Mesenteric fat pad (tissue), 1 donor: ENCODE data around the gene CDK9. TPM values are rescaled to one million over a fixed set of nuclear protein-coding genes. Genes with fewer than 3 reads are reported as not detected.

Experiments
- DNase-seq: peaks from one replicate; pipeline ENCODE4 v3.0.0-alpha.2; 2020; ENCODE audit warnings: low spot score
- total RNA-seq: library from RNA; stranded (reverse); fragmentation: NEBNext Ultra II Directional; extraction: Animal tissue kit (Norgen Biotek cat#: 25700); gene quantifications from one replicate; pipeline ENCODE4 v1.2.1, GENCODE V29; 2021
- donor health status: DM: yes; HTN: yes; CAD: no.

Gene CDK9
- total RNA-seq, 1 donor from 2014 or later, result 105 TPM

DNA sequence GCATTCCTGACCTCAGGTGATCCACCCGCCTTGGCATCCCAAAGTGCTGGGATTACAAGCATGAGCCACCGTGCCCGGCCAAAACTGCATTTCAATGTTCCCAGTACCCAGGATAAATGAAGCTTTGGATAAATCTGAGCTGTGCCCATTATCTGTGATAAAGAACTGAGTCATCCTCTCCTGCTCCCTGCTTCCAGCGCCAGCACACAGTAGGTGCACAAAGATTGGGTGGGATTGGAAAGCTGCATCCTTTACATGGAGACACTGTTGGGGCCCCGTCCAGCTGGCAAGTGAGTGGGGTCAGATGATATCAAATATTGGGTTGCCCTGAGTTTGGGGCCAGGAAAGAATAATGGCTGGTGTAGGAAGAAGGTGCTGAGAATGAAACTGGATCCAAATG lies 24.8 kb upstream of the CDK9 start:
- no peak for DNase-seq

DNA sequence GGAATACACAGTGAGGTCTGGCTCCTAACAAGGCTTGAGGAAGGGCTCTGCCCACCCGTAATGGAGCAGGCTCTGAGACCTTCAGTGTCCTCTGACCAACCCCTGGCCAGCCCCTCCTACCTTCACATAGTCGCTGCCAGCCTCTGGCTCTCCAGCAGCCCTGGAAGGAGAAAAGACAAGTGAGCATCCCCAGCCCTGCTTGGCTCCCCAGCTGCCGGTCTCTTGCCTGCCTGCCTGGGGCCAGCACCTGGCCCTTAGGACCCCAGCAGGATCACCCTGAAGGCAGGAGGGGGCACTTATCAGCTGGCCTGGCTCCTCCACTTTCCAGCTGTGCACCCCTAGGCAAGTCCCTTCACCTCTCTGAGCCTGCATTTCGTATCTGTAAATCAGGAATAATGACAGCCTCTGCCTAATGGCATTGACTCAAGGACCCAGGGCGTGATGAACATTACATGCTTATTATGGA lies 24.3 kb upstream of the CDK9 start:
- no peak for DNase-seq

DNA sequence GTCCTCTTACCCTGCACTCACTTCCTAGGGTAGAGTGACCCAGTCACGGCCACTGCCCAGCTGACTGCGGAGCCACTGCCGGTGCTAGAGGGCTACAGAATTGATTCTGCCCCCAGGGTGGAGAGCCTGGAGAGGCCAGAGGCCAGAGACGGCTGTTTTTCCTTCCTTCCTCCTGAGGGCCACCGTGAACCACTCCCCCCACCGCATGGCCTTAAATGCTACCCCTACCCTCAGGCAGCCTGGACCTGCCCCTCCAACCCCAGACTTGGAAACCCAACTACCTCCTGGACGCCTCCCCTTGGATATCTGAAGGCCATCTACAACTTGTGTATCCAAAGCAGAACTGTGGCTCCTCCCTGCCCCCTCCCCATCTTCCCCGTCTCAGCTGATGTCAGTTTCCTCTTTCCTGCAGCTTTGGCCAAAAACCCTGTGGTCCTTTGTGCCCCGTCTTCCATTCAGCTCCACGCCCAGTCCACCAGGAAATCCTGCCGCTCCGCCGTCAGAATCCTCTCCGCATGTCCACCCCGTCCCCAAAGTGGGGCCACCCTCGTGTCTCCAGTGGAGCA lies 23.6 kb upstream of the CDK9 start:
- no peak for DNase-seq

DNA sequence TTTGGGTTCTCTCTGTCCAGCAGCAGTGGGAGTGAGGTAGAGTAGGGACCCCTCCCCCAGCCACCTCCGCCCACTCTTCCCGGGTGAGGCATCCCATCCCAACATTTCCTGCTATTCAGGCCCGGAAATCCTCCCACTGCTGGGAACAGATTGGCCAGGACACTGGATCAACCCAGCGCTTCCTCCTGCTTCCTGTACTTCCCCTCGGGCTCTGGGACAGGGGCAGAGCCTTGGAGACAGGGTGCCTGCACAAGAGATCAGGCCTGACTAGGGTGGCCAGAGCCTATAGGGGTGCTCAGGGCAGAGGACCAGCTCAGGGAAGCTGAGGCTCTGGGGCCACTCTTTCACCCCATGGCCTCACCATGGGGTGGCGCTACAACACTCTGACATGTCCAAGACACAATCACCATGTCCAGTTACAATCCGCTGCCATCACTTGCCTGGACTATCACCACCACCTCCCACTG lies 21.9 kb upstream of the CDK9 start:
- no peak for DNase-seq

DNA sequence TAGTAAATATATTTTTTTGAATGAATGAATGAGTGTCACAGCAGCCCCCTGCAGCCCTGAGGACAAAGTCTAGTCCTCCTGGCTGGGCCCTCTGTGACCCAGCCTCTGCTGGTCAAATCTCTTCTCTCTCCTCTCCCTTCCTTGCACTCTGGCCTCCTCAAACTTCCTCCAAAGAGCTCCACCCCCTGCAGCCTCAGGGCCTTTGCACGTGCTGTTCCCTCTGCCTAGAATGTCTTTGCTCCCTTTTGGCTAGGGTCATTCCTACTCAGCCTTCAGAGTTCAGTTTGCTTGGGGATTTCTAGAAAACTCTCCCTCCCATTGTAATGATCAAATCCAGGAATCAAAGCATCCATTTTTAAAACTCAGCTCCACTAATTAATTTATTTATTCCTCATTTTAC lies 20.4 kb upstream of the CDK9 start:
- DNase-seq, result no peak

DNA sequence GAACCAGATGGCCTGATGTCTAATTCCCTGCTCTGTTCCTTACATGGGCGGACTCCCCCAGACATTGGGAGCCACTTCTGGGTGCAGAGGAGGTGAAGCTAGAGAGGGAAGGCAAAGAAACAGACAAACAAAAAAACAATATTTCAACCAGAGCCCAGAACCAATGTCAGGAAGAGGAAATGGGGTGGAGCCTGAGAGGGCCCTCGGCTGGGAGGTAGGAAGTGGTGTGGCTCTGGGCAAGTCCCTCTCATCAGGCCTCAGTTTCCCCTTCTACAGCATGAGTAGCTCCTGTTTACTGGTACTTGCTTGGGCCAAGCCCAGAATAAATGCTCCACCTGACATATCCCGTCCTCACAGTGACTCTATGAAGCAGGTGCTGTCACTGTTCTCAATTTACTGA lies 18.4 kb upstream of the CDK9 start:
- no peak for DNase-seq

DNA sequence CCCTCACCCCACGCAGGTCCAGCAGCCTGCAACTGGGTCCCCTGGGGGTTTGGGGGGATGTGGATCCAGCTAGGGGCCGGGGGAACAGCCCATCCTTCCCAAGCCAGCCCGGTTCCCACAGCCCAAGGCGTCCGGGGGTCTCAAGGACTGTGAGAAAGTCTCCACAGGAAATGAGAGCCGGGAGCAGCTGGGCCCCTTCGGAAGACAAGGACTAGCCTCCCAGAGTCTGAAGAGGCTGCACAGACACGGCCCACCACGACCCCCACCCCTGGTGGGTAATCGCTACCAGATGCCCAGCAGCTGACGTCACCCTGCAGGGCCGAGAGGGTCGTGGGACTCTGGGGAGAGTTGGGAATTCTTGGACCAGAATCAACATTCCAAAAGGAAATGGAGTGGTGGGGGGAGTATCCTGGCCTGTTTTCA lies 17.9 kb upstream of the CDK9 start:
- DNase-seq, result no peak

DNA sequence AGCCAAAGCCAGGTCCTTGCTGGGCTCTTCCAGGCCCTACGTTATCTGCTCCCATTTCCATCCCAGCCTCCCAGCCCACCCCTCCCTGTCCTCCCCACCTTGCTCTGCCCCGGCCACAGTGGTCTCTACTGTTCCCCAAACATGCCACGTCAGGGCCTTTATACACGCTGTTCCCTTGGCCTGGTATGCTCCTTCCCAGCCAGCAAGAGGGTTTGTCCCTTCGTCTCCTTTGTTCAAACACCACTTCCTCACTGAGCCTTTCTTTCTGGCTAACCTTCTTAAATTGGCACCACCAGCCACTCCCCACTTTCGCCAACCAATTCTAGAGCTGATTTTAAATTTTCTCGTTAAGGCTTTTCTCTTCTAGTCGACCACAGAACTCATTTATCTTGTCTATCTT lies 17.1 kb upstream of the CDK9 start:
- no peak for DNase-seq

DNA sequence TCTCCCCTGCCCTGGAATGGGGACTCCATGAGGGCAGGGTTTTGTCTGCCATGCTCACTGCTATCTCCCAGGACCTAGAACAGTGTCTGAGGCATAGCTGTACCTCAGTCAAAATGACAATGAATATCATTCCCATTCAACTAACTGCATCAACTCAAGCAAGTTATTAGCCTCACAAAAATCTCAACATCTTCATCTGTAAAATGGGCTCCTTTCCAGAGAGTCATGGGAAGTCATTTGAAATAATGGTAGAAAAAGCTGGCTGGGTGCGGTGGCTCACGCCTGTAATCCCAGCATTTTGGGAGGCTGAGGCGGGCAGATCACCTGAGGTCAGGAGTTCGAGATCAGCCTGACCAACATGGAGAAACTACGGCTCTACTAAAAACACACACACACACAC lies 16.7 kb upstream of the CDK9 start:
- no peak for DNase-seq

DNA sequence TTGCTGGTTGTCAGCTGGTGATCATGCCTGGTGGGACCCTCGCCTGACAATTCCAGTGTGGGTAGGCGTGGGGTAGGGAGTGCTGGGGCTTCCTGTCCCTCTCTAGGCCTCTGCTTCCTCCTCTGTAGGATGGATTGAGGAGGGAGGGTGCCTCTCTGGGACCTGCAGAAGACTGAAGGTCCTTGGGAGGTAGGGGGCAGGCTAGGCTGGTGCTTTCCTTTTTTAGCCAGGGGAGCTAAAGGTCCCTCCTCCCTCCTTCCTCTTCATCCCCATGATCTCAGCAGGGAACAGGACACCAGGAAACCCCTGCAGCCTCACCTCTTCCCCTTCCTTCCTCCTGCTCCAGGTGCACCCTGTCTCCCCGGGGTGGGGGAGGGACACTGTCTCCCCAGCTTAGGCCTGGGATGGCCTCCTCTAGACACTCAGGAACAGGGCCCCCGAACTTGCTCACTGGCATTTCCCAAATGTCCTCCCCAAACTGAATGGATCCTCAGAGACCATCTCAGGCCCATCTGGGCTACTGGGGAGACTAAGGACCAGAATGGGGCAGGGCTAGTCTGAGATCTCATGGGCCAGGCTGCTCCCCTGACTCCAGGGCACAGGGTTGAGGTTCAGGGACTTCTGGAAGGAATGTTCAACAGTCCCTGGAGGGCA lies 15.8 kb upstream of the CDK9 start:
- DNase-seq, result no peak

DNA sequence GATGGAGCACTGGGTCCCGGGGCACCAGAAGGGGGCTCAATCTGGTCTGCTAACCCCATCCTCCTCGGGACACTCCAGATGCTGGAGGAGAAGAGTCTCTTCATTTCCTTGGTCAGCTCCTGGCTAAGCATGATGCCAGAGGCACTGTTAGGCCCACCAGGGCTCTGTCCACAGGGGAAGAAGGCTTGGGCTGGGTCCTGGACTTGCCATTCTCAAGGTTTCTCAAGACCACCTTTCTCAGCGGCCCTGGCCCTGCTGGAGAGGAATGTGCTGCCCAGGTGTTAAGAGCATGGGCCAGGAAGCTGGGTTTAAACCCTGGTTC lies 15.3 kb upstream of the CDK9 start:
- no peak for DNase-seq

DNA sequence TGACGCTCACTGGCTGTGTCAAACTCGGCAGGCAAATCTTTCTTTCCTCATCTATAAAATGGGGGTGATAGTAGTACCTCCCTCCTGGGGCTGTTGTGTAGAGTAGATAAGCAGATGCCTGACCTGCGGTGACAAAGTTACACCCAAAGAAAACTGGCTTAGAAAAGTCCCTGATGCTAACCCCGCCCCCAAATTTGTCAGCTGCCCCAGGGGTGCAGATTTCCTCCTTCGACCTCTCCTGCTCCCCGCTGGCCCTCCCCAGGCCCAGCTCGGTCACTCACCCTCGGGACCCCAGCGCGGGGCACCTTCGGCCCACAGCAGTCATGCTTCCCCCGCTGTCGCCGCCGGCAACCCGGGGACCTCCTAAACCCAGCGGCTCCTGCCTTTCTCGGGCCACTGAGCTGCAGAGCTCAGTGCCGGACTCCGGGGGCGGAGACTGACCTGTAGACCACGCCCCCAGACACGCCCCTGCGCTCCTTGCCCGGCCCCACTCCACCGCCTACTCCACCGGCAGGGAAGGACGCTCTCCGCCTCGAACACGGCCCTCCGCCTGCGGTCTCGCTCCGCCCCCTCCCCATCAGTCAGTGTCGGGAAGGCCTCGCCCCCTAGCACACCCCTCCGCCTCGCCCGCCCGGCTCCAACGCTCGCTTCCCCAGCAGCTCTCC lies 14.8 kb upstream of the CDK9 start:
- peak; percentile 100 for DNase-seq

DNA sequence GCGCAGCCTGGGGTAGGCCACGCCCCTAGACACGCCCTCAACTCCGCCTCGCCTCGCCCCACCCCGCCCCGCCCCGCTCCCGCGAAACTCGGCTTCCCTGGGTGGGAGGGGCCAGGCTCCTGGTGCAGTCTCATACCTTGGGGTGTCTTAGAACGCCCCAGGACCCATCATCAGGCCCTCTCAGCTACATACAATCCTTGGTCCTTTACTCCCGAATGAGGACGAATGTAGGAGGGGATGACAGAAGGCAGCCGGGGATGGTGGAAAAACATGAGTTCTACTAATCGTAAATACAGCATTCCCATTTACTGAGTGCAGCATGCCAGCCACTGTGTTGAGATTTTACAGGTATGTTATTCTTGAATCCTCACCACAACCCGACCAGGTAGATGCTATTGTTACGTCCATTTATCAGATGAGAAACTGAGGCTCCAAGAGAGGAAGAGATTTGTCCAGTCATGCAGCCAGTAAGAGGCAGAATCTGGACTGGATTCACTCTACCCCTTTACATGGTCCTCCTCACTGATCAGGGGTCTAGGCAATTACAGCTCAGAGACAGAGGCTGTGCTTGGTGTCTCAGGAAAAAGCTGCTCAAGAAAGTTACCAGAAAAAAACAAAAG lies 14.2 kb upstream of the CDK9 start:
- no peak for DNase-seq

DNA sequence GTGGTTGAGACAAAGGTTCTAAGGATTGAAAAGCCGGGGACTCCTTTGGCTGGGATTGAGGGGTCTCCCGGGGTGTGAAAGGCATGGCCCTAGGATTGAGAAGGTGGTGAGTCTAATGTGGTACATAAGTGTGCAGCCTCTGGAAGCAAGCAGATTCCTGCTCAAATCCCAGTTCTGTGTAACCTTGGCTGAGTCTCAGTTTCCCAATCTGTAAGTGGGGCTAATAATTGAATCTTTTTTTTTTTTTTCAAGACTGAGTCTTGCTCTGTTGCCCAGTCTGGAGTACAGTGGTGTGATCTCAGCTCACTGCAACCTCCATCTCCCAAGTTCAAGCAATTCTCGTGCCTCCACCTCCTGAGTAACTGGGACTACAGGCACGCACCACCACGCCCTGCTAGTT lies 13.2 kb upstream of the CDK9 start:
- no peak for DNase-seq

DNA sequence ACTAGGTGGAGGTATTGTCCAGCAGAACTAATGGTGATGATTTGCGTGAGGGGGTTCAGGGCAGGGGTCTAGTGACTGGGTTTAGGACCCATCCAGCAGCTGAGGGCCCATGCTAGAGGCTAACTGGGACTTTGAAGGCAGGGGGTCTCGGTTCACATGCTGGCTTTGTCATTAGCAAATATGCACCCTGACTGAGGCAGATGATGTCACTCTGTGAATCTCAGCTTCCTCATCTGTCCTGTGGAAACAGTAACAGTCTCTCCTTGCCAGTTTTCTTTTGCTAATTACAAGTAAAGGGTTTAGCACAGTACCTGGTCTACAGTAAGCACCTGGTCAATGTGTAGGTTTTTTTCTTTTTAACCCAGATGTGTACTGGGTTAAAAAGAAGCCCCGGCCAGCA lies 12.6 kb upstream of the CDK9 start:
- no peak for DNase-seq

DNA sequence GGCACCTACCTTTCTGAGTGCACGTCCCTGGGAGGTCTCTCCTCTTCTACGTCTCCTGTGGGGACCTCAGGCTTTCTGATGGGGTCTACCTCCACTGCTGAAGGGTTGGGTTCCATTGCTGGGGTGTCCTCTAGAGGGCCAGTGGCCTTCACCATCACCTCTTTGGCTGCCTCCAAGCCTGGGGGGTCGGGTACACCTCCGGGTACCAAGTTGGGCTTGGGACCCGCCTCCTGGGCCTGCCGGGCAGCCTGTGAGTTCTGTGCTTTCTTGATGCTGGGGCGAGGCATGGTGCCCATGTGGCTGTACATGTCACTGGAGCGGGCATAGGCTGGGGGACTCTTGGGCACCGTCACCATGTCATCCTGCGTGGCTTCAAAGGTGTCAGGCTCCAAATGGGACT lies 11.9 kb upstream of the CDK9 start:
- no peak for DNase-seq

DNA sequence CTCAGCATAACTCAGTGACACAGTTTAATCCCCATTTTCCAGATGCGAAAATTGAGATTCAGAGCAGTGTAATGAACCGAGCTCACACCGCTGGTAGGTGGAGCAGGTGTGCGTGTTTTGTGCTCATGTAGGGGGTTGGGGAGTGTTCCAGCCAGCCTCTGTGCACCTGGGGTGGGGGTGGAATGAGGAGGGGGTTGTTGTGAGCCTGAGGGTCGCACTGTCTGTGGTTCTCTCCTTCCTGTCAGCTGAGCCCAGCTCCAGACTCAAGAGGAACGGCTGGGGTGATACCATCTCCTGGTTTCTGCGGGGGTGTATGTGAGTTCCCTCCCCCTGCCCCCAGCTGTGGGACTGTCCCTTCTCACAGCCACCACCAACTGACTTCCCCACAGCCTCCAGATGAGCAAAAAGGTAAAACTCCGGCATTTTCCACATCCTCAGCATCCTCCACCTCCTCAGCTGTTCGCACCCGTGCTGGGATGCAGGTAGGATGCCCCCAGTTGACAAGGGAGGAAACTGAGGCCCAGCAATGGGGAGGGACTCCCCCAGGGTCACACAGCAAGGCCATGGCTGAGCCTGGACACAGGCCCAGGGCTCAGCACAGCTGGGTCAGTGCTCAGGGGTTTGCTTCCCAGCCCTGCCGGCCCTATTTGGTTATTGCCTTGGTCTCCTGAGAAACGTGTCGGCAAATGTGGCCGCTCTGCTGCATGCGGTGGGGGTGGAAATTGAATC lies 9.5 kb upstream of the CDK9 start:
- DNase-seq, result no peak

DNA sequence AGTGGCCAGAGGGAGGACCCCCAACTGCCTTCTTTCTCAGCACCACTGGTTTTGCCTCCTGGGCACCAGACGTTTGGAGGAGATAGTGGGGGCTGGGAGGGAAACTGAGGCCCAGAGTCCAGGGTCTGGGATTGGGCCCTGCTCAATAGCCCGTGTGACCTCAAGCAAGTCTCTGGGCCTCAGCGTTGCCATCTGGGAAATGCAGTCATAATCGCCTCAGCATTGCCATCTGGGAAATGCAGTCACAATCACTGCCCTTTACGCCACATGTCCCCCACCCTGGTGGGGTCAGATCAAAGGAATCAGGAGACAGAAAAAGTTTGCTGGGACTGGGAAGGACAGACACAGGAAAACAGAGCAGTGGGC lies 8.9 kb upstream of the CDK9 start:
- no peak for DNase-seq

DNA sequence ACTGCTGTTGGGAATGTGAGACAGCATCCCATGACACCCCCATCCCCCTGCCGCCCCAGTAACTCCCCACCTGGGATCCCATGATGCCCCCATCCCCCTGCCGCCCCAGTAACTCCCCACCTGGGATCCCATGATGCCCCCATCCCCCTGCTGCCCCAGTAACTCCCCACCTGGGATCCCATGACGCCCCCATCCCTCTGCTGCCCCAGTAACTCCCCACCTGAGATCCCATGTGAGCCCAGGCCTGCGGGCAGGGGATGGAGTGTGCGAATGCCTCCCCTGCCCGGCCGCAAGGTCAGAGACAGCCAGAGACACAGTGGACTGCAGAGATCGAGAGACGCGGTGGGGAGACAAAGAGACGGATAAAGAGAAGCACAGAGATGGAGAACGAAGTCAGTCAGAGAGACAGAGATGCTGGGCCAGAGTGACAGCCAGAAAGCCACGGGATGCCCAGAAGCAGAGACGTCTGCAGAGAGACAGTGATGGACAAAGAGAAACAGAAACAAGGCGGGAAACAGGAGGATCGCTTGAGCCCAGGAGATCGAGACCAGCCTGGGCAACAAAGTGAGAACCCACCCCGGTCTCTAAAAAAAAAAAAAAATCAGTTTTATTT lies 8.4 kb upstream of the CDK9 start:
- no peak for DNase-seq

DNA sequence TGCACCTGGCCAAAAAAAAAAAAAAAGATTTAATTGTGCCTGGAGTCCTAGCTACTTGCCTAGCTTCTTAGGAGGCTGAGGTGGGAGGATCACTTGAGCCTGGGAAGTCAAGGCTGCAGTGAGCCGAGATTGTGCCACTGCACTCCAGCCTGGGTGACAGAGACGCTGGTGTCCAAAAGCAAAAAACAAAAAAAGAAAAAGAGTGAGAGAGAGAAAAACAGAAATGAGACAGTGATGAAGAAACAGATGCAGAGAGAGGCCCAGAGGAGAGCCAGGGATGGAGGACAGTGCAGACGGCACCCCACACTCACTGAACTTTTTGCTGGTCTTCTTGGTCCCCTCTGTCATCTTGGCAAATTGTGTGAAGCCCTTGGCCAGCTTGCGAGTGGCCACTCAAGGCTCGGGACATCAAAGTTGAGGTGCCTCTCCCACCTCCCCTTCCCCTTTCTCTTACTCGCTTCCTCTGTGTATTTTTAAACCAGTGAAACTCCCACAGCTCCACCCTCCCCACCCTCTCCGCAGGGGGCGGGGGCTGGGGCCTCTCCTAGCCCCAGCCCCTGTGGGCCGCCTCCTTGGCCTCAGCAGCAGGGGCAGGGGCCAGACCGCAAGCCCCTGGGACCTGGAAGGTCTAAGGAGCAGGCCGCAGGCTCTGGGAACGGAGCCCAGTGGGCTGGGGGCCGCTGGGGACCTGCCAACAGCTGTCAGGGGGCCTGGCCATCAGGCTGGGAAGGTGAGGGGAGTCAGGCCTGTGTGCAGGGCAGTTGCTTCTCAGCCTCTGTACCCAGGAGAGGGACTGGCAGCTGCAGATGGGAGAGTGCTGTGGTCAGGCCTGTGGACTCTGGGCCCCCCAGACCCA lies 7.3 kb upstream of the CDK9 start, which contains the start of gene SH2D3C:
TSS of gene SH2D3C (minus strand) at position 387 of the 856 bp plus-strand sequence. CDS start at position 348, 39 bp downstream.
- no peak for DNase-seq
